Measurements from ENCODE around the gene BIVM. TPM values are rescaled to one million over a fixed set of nuclear protein-coding genes. Genes with fewer than 3 reads are reported as not detected.

Gene BIVM
- total and polyA plus RNA-seq, 2 donors (not counting 3 experiments of a cell fraction or from before 2014, with no cell fraction given), result 7.7 to 20.3 TPM

- no peaks in the 10 kb centered on the region for H3K79me2 ChIP-seq (ENCODE audit: control insufficient read depth, insufficient read depth, low read length)
- no peaks in the 10 kb centered on the region for H3K27me3 ChIP-seq (ENCODE audit: control insufficient read depth in 2 of 2, insufficient read depth in 2 of 2, low read length in 2 of 2)
- POLR2A ChIA-PET, result no interaction called here
- H3K9me3 ChIP-seq (replicated peaks; ENCODE audit: control insufficient read depth, insufficient read depth, low read length), result no peaks in the 10 kb centered on the region
- peaks cover 17 to 19% of the 10 kb centered on the region in 2 experiments for H3K36me3 ChIP-seq (ENCODE audit: control insufficient read depth in 2 of 2, extremely low read depth in 1 of 2, insufficient read depth in 2 of 2, low read length in 2 of 2)
- dilution Hi-C loops (cut with MboI; ENCODE audit: extremely low pct_ligation_motif_present, low sequenced_read_pairs), result loop anchor here (25.0 kb wide), 1 partner anchor 269 kb away; the partner anchor contains the start of gene TPP2
- no peaks in the 10 kb centered on the region for H4K20me1 ChIP-seq (replicated peaks; ENCODE audit: control insufficient read depth, extremely low read depth, insufficient read depth, low read length)
- CTCF ChIA-PET, result interaction anchor here (1.9 to 3.2 kb wide), 2 partner anchors 9 to 14 kb away, joined by 6 to 14 read pairs; no protein-coding TSS in a partner anchor
- BruUV-seq (replicated peaks), result no TSS peak
- peaks cover 13% of the 10 kb centered on the region for H3K4me1 ChIP-seq (ENCODE audit: control insufficient read depth, extremely low read depth, insufficient read depth, low read length)
- no peak overlapping the region for H3K4me3 ChIP-seq (replicated peaks in 1 of 3; ENCODE audit: insufficient read depth in 1 of 3, low read depth in 1 of 3, low read length in 3 of 3)
- no peaks in the 10 kb centered on the region for H3K9me1 ChIP-seq (replicated peaks; ENCODE audit: control insufficient read depth, extremely low read depth, insufficient read depth, low read length)
- H2AFZ ChIP-seq (ENCODE audit: low read depth, low read length), result no peak overlapping the region
- H3K27ac ChIP-seq (ENCODE audit: insufficient read depth, low read depth, low read length), result no peak overlapping the region
- H3K4me2 ChIP-seq (ENCODE audit: insufficient read depth, low read length), result no peak overlapping the region
- FAIRE-seq (no peak), DNase-seq (ENCODE audit: low read depth, low spot score) (no peak)
- intact Hi-C loops (cut with micrococcal nuclease), result no loop called here
- TF ChIP-seq MAX (IDR thresholded peaks at IDR 0.05; ENCODE audit: insufficient read depth, insufficient read length) (no peak), GATA2 (IDR thresholded peaks at IDR 0.05; ENCODE audit: insufficient read depth, insufficient read length, low read depth, low read length) (no peak)
- no peak overlapping the region for H3K9ac ChIP-seq (replicated peaks; ENCODE audit: extremely low read depth, insufficient read depth, low read length)
These were observed 57.6 kb downstream of the BIVM start for GRCh38 chr13:102856557-102856956.

- ChIA-PET CTCF (interaction anchor here (1.9 kb wide), 1 partner anchor 8 kb away, joined by 15 read pairs; no protein-coding TSS in a partner anchor), POLR2A (no interaction called here)
- no TSS peak for BruUV-seq (replicated peaks)
- Histone ChIP-seq H3K9me3 (replicated peaks; ENCODE audit: control insufficient read depth, insufficient read depth, low read length) (no peaks in the 10 kb centered on the region), H4K20me1 (replicated peaks; ENCODE audit: control insufficient read depth, extremely low read depth, insufficient read depth, low read length) (no peaks in the 10 kb centered on the region), H3K4me2 (ENCODE audit: insufficient read depth, low read length) (no peak overlapping the region), H2AFZ (ENCODE audit: low read depth, low read length) (no peak overlapping the region), H3K9me1 (replicated peaks; ENCODE audit: control insufficient read depth, extremely low read depth, insufficient read depth, low read length) (no peaks in the 10 kb centered on the region), H3K4me1 (ENCODE audit: control insufficient read depth, extremely low read depth, insufficient read depth, low read length) (peaks cover 8% of the 10 kb centered on the region), H3K4me3 (replicated peaks in 1 of 3; ENCODE audit: insufficient read depth in 1 of 3, low read depth in 1 of 3, low read length in 3 of 3) (no peak overlapping the region), H3K27ac (ENCODE audit: insufficient read depth, low read depth, low read length) (no peak overlapping the region), H3K79me2 (ENCODE audit: control insufficient read depth, insufficient read depth, low read length) (peaks cover 2% of the 10 kb centered on the region), H3K9ac (replicated peaks; ENCODE audit: extremely low read depth, insufficient read depth, low read length) (no peak overlapping the region), H3K36me3 (ENCODE audit: control insufficient read depth in 2 of 2, extremely low read depth in 1 of 2, insufficient read depth in 2 of 2, low read length in 2 of 2) (peaks cover 24 to 28% of the 10 kb centered on the region in 2 experiments), H3K27me3 (ENCODE audit: control insufficient read depth in 2 of 2, insufficient read depth in 2 of 2, low read length in 2 of 2) (no peaks in the 10 kb centered on the region)
- FAIRE-seq (no peak), DNase-seq (ENCODE audit: low read depth, low spot score) (no peak)
- intact Hi-C loops (cut with micrococcal nuclease), result no loop called here
- TF ChIP-seq GATA2 (IDR thresholded peaks at IDR 0.05; ENCODE audit: insufficient read depth, insufficient read length, low read depth, low read length) (no peak), EZH2 (IDR thresholded peaks at IDR 0.05; ENCODE audit: borderline replicate concordance, low read depth, low read length, severe bottlenecking) (no peak), FOS (IDR thresholded peaks at IDR 0.05; ENCODE audit: borderline replicate concordance, insufficient read depth, low read length) (no peak), POLR2AphosphoS5 (IDR thresholded peaks at IDR 0.05; ENCODE audit: insufficient read depth, low read depth, low read length) (no peak), MYC (IDR thresholded peaks at IDR 0.05; ENCODE audit: low read depth, low read length) (no peak), JUN (IDR thresholded peaks at IDR 0.05; ENCODE audit: borderline replicate concordance, insufficient read depth, insufficient read length, low read depth) (no peak), CTCF (IDR thresholded peaks at IDR 0.05; ENCODE audit: extremely low read depth in 1 of 2, insufficient read depth in 1 of 2, low read depth in 1 of 2, low read length in 2 of 2) (no peak), MAX (IDR thresholded peaks at IDR 0.05; ENCODE audit: insufficient read depth, insufficient read length) (no peak)
- dilution Hi-C loops (cut with MboI; ENCODE audit: extremely low pct_ligation_motif_present, low sequenced_read_pairs), result loop anchor here (25.0 kb wide), 1 partner anchor 275 kb away; the partner anchor contains the start of gene TPP2
These were observed 63.8 kb downstream of the BIVM start for GRCh38 chr13:102862624-102863210.
